H1 (cell line): Measurements from ENCODE around the gene SP9. TPM values are rescaled to one million over a fixed set of nuclear protein-coding genes. Genes with fewer than 3 reads are reported as not detected.

Experiments
- CTCF ChIA-PET: fragments of 300-600 bp; sonication (Branson Sonifier 250); formaldehyde crosslinking; loops from one replicate; lab custom pipeline; 2021; ENCODE audit not compliant: partially characterized antibody; lab: Charles Lee
- POLR2A ChIA-PET: fragments of 300-600 bp; sonication (Branson Sonifier 250); formaldehyde crosslinking; loops from one replicate; lab custom pipeline; 2021; ENCODE audit warnings: inconsistent platforms; ENCODE audit not compliant: partially characterized antibody; lab: Charles Lee
- DNase-seq, 2 experiments: peaks; one replicate each; pipeline versions ENCODE4 v3.0.0 to v3.0.0-alpha.2; 2010 to 2022; ENCODE audit warnings: low spot score in 2 of 2, low read depth in 1 of 2, mixed read lengths in 1 of 2
- FAIRE-seq: peaks from 2 replicates; lab custom pipeline; 2011; peaks lifted over from hg19 to GRCh38; lab: Jason Lieb, UNC
- H2AFZ ChIP-seq: 2 replicates; pipeline ENCODE4 v1.8.1; 2012; ENCODE audit warnings: low read length, inconsistent platforms
- H2AK5ac ChIP-seq: 2 replicates; pipeline ENCODE4 v1.6.1; 2013; ENCODE audit warnings: low read depth, low read length
- H2BK120ac ChIP-seq: replicated peaks from 2 replicates; pipeline ENCODE3; 2013; ENCODE audit warnings: low read depth, low read length, inconsistent platforms
- H2BK12ac ChIP-seq: 2 replicates; pipeline ENCODE4 v1.6.1; 2013; ENCODE audit warnings: low read depth, low read length
- H2BK15ac ChIP-seq: 2 replicates; pipeline ENCODE4 v1.6.1; 2013; ENCODE audit warnings: low read length
- H2BK20ac ChIP-seq: 2 replicates; pipeline ENCODE4 v1.6.1; 2013; ENCODE audit warnings: low read length
- H2BK5ac ChIP-seq: 2 replicates; pipeline ENCODE4 v1.6.1; 2013; ENCODE audit warnings: low read depth, low read length
- H3K14ac ChIP-seq: 2 replicates; pipeline ENCODE4 v1.6.1; 2013; ENCODE audit warnings: inconsistent platforms; ENCODE audit not compliant: insufficient read length
- H3K18ac ChIP-seq: 2 replicates; pipeline ENCODE4 v1.6.1; 2013; ENCODE audit warnings: low read length; ENCODE audit errors: extremely low read depth
- H3K23ac ChIP-seq: 2 replicates; pipeline ENCODE4 v1.6.1; 2013; ENCODE audit warnings: inconsistent platforms; ENCODE audit not compliant: insufficient read length
- H3K23me2 ChIP-seq: 2 replicates; pipeline ENCODE4 v1.6.1; 2013; ENCODE audit warnings: low read depth, low read length
- H3K27ac ChIP-seq: 2 replicates; pipeline ENCODE4 v1.6.1; 2011; ENCODE audit warnings: low read depth, low read length, inconsistent platforms
- H3K27me3 ChIP-seq, 4 experiments: replicated peaks in 1 of 4; 1 replicate in 1 of 4; 2 replicates in 3 of 4; pipeline versions ENCODE4 v1.6.1 to v1.8.1; 2011 to 2013; ENCODE audit warnings: low read length in 3 of 4, mild to moderate bottlenecking in 3 of 4, inconsistent platforms in 2 of 4, mixed read lengths in 2 of 4, moderate library complexity in 1 of 4; ENCODE audit not compliant: control insufficient read depth in 3 of 4, insufficient read depth in 3 of 4; ENCODE audit errors: extremely low read depth in 1 of 4
- H3K36me3 ChIP-seq, 4 experiments: 2 replicates each; pipeline versions ENCODE4 v1.6.1 to v1.8.1; 2011 to 2013; ENCODE audit warnings: mild to moderate bottlenecking in 4 of 4, low read length in 3 of 4, moderate library complexity in 2 of 4, control low read depth in 1 of 4, inconsistent platforms in 1 of 4; ENCODE audit not compliant: insufficient read depth in 4 of 4, control insufficient read depth in 2 of 4
- H3K4ac ChIP-seq: replicated peaks from 2 replicates; pipeline ENCODE3; 2013; ENCODE audit warnings: low read length, low read depth, mixed read lengths, inconsistent platforms; ENCODE audit not compliant: insufficient read length
- H3K4me1 ChIP-seq, 4 experiments: replicated peaks in 1 of 4; 1 replicate in 1 of 4; 2 replicates in 3 of 4; pipeline versions ENCODE4 v1.6.1 to v1.8.1; 2011 to 2013; ENCODE audit warnings: low read length in 3 of 4, inconsistent platforms in 2 of 4, mixed read lengths in 1 of 4; ENCODE audit not compliant: insufficient read depth in 4 of 4, control insufficient read depth in 3 of 4
- H3K4me2 ChIP-seq, 2 experiments: 2 replicates each; pipeline versions ENCODE4 v1.6.1 to v1.8.1; 2011 to 2013; ENCODE audit warnings: low read depth in 2 of 2, low read length in 2 of 2, control low read depth in 1 of 2, inconsistent platforms in 1 of 2, mild to moderate bottlenecking in 1 of 2; ENCODE audit not compliant: insufficient read depth in 1 of 2
- H3K4me3 ChIP-seq, 4 experiments: fragments of 200-600, 300-600 bp in 1 of 4; sonication (generic), shearing (Covaris generic), sonication (Bioruptor Twin) in 1 of 4; 2 replicates each; pipeline versions ENCODE4 v1.5.1 to v1.8.1; 2011 to 2016; ENCODE audit warnings: low read length in 4 of 4, low read depth in 3 of 4, control low read depth in 2 of 4, inconsistent platforms in 2 of 4, mild to moderate bottlenecking in 2 of 4, mixed read lengths in 1 of 4, moderate library complexity in 1 of 4; ENCODE audit not compliant: insufficient read depth in 2 of 4; ENCODE audit errors: extremely low read depth in 1 of 4
- H3K56ac ChIP-seq: replicated peaks from 2 replicates; pipeline ENCODE3; 2013; ENCODE audit warnings: low read depth, mild to moderate bottlenecking, mixed read lengths, low read length, inconsistent platforms; ENCODE audit not compliant: insufficient read length
- H3K79me1 ChIP-seq: 2 replicates; pipeline ENCODE4 v1.6.1; 2013; ENCODE audit warnings: low read depth, low read length, control low read depth
- H3K79me2 ChIP-seq, 2 experiments: 2 replicates each; pipeline versions ENCODE4 v1.6.1 to v1.8.1; 2012 to 2013; ENCODE audit warnings: low read length in 2 of 2, mild to moderate bottlenecking in 2 of 2, inconsistent platforms in 1 of 2; ENCODE audit not compliant: insufficient read depth in 2 of 2, control insufficient read depth in 1 of 2
- H3K9ac ChIP-seq, 4 experiments: replicated peaks in 1 of 4; 1 replicate in 1 of 4; 2 replicates in 3 of 4; pipeline versions ENCODE4 v1.6.1 to v1.8.1; 2011 to 2013; ENCODE audit warnings: low read depth in 3 of 4, low read length in 3 of 4, control low read depth in 2 of 4, mild to moderate bottlenecking in 2 of 4, moderate library complexity in 2 of 4, inconsistent platforms in 1 of 4; ENCODE audit errors: extremely low read depth in 1 of 4
- H3K9me3 ChIP-seq, 2 experiments: 2 replicates each; pipeline versions ENCODE4 v1.6.1 to v1.8.1; 2012 to 2013; ENCODE audit warnings: mild to moderate bottlenecking in 2 of 2, moderate library complexity in 2 of 2, control low read depth in 1 of 2, inconsistent platforms in 1 of 2, low read depth in 1 of 2, low read length in 1 of 2, mixed read lengths in 1 of 2; ENCODE audit not compliant: insufficient read depth in 2 of 2
- H4K20me1 ChIP-seq, 2 experiments: replicated peaks in 1 of 2; 2 replicates each; pipeline versions ENCODE3 to v1.8.1; 2011 to 2013; ENCODE audit warnings: inconsistent platforms in 2 of 2, low read length in 2 of 2, mild to moderate bottlenecking in 1 of 2; ENCODE audit not compliant: insufficient read depth in 2 of 2, control insufficient read depth in 1 of 2
- H4K5ac ChIP-seq: 2 replicates; pipeline ENCODE4 v1.6.1; 2013; ENCODE audit warnings: low read length, low read depth, mixed read lengths, inconsistent platforms; ENCODE audit not compliant: insufficient read length
- H4K8ac ChIP-seq: 2 replicates; pipeline ENCODE4 v1.8.0; 2013; ENCODE audit warnings: mild to moderate bottlenecking, moderate library complexity, low read length, inconsistent platforms; ENCODE audit not compliant: insufficient read depth; ENCODE audit errors: extremely low read depth
- H4K91ac ChIP-seq: replicated peaks from 2 replicates; pipeline ENCODE3; 2013; ENCODE audit warnings: low read length, mixed read lengths, inconsistent platforms; ENCODE audit not compliant: insufficient read length
- CBX8 ChIP-seq: fragments of 300-800, 300-1000 bp; sonication (generic); IDR thresholded peaks from 2 replicates; pipeline ENCODE4 v1.7.1; 2016; ENCODE audit warnings: low read depth, low read length, borderline replicate concordance
- E2F6 ChIP-seq: IDR thresholded peaks from 2 replicates; pipeline ENCODE4 v1.6.1; 2012; ENCODE audit warnings: inconsistent platforms
- EGR1 ChIP-seq: IDR thresholded peaks from 2 replicates; pipeline ENCODE4 v1.6.1; 2011; ENCODE audit warnings: low read depth, low read length, borderline replicate concordance
- EZH2 ChIP-seq: fragments of 200-600 bp; sonication (generic); IDR thresholded peaks from 2 replicates; pipeline ENCODE4 v1.7.1; 2012; ENCODE audit warnings: low read depth, mild to moderate bottlenecking, moderate library complexity, low read length, inconsistent platforms; ENCODE audit not compliant: severe bottlenecking
- GTF2F1 ChIP-seq: IDR thresholded peaks from 2 replicates; pipeline ENCODE4 v1.6.1; 2012; ENCODE audit warnings: low read depth, low read length, improper control_type of control experiment, borderline replicate concordance
- KDM4A ChIP-seq: IDR thresholded peaks from one replicate; pipeline ENCODE4 v1.7.1; 2012; ENCODE audit warnings: low read depth, mild to moderate bottlenecking, moderate library complexity, low read length, inconsistent platforms; ENCODE audit not compliant: severe bottlenecking
- MAX ChIP-seq: IDR thresholded peaks from 2 replicates; pipeline ENCODE4 v1.6.1; 2012; ENCODE audit warnings: inconsistent platforms
- SUZ12 ChIP-seq: fragments of 200-600 bp; sonication (generic); IDR thresholded peaks from 2 replicates; pipeline ENCODE4 v1.6.1; 2012; ENCODE audit warnings: mild to moderate bottlenecking, inconsistent platforms, low read length, moderate library complexity, mixed read lengths
- TAF1 ChIP-seq: IDR thresholded peaks from 2 replicates; pipeline ENCODE4 v1.6.1; 2011; ENCODE audit warnings: mild to moderate bottlenecking, low read depth, low read length
- WGBS, 2 experiments: shearing (Covaris generic) in 1 of 2; methylation state at CpG; one replicate each; pipeline versions ENCODE4 v1.1.6 to v1.1.7; 2013 to 2015; ENCODE audit warnings: low lambda C conversion rate in 2 of 2, mixed read lengths in 2 of 2, inconsistent platforms in 1 of 2, low coverage in 1 of 2, missing lambda C conversion rate in 1 of 2; ENCODE audit not compliant: insufficient replicate concordance in 2 of 2, insufficient coverage in 1 of 2, insufficient read length in 1 of 2; ENCODE audit errors: extremely low coverage in 1 of 2, missing lambda C conversion rate in 1 of 2; 5-methylcytosine and 5-hydroxymethylcytosine counted together
- polyA plus RNA-seq, 7 experiments: library from polyadenylated mRNA; depleted of rRNA in 3 of 7; stranded (reverse) in 5 of 7; unstranded in 2 of 7; fragments of >200 nt in 5 of 7; fragments of 200-250 nt in 2 of 7; gene quantifications; 1 replicate in 5 of 7; 2 replicates in 1 of 7; 4 replicates in 1 of 7; pipeline versions ENCODE4 v1.2.1 to v1.2.3, GENCODE V29; 2011 to 2013; ENCODE audit warnings: missing spikeins in 2 of 7, mixed read lengths in 2 of 7
- total RNA-seq: library from RNA; stranded (reverse); fragmentation: NEBNext Ultra II Directional; extraction: Animal tissue kit (Norgen Biotek cat#: 25700); gene quantifications from 2 replicates; pipeline ENCODE4 v1.2.1, GENCODE V29; 2021

The SP9 gene
- total and polyA plus RNA-seq, 2 of the 8 experiments (the other 6 are each of a cell fraction or from before 2014, with no cell fraction given) = 0.03 to 0.11 TPM

GRCh38 chr2:174337337-174338146 is 2.8 kb downstream of the SP9 start:
- H3K18ac ChIP-seq = no peak overlapping the region; the same call in none of the 2 replicates
- H4K8ac ChIP-seq = peak overlapping the region; percentile 88; the same call in 1 of the 2 replicates
- H2BK120ac ChIP-seq = no peak overlapping the region
- H4K5ac ChIP-seq = no peak overlapping the region
- peak overlapping the region; percentile 36 to 64 (median 44) for H3K4me3 ChIP-seq
- H2BK5ac ChIP-seq = no peak overlapping the region
- H2AK5ac ChIP-seq = no peak overlapping the region
- no peak overlapping the region for H3K27ac ChIP-seq
- no peak overlapping the region for H3K9ac ChIP-seq
- 0 out of 2 replicates have a peak overlapping the region, but pooled peaks have one; percentile 21 for H2BK20ac ChIP-seq
- POLR2A ChIA-PET = interaction anchor here (0.5 to 1.3 kb wide), 6 partner anchors 9 to 217 kb away, joined by 3 to 4 read pairs (median 3); no protein-coding TSS in a partner anchor
- H2AFZ ChIP-seq = peak overlapping the region; percentile 75; the same call in 1 of the 2 replicates
- peaks cover 54 to 100% (median 85%) of the 10 kb centered on the region in 4 experiments for H3K27me3 ChIP-seq
- H3K36me3 ChIP-seq = peaks cover 0 to 3% (median 0%) of the 10 kb centered on the region in 4 experiments; a peak in 1 of 8 replicates
- 4% methylated on average over 34 of the region's 74 CpGs; no CpG with 5 or more reads in 1 of the 2 experiments for WGBS, 2 experiments
- no peak overlapping the region for H3K14ac ChIP-seq
- H3K23me2 ChIP-seq = peaks cover 25% of the 10 kb centered on the region; the same call in 1 of the 2 replicates
- H3K79me2 ChIP-seq = no peaks in the 10 kb centered on the region
- H3K4ac ChIP-seq = no peak overlapping the region
- no peak overlapping the region for H4K91ac ChIP-seq
- H2BK15ac ChIP-seq = 0 out of 2 replicates have a peak overlapping the region, but pooled peaks have one; percentile 81
- FAIRE-seq (no peak), DNase-seq (peak in 1 of 2 experiments; percentile 78)
- peak overlapping the region; percentile 84 to 88 for H3K4me2 ChIP-seq
- H2BK12ac ChIP-seq = peak overlapping the region; percentile 68; the same call in 1 of the 2 replicates
- H3K9me3 ChIP-seq = no peaks in the 10 kb centered on the region
- CTCF ChIA-PET = interaction anchor here (0.7 to 1.9 kb wide), 5 partner anchors 11 to 282 kb away, joined by 3 to 5 read pairs (median 3); no protein-coding TSS in a partner anchor
- H3K4me1 ChIP-seq = peaks cover 11 to 37% (median 22%) of the 10 kb centered on the region in 4 experiments
- H3K79me1 ChIP-seq = no peaks in the 10 kb centered on the region
- no peak overlapping the region for H3K23ac ChIP-seq
- H3K56ac ChIP-seq = no peak overlapping the region
- peaks cover 5 to 8% of the 10 kb centered on the region in 2 experiments for H4K20me1 ChIP-seq
- TF ChIP-seq SUZ12 (peak; percentile 83), CBX8 (peak; percentile 58; the same call in 1 of the 2 replicates), EZH2 (peak; percentile 59), E2F6 (no peak; the same call in 1 of the 2 replicates), TAF1 (no peak), GTF2F1 (no peak), MAX (peak; percentile 27; the same call in 1 of the 2 replicates), KDM4A (peak; percentile 17), EGR1 (no peak)
